ENCODE data around the gene ANKS3.

DNA sequence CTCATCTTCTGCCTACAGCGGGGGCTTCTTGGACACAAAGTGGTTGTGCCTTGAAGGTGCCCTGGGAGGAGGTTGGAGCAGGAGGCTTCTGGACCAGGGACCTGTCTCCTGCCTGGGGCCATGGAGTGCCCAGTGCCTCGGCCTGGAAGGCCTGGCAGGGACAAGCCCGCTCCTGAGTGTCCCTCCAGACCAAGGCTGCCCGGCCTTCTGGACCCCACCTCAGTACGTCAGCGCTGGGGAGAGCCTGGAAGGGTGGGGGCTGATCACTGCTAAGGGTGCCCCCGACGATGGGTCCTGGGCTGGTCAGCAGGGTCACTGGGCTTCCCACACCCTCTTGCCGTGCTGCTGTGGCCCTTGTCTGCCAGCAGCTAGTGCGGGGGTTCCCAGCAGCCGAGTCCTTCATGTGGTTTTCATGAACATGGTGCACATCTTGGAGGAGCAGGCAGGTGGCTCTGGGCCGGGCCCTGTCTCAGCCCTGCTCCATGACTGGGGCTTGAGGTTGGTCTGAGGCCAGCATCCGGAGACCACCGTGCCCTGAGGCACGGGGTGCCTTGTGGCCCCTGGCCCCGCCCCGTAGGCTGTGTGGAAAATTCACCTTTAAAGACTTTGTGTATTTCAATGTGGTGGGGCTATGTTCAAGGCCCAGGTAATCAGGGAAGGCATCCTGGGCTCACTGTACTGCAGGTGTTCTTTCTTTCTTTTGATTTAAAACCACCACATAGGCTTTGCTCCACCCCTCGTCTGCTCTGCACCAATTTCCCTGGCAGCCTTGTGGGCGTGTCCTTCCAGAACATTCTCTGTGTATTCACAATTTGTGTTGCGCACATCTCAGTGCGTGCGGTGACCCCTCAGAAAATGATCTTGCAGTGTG is 87.1 kb downstream of the ANKS3 start:
- TF ChIP-seq POLR2A (IDR thresholded peaks at IDR 0.05; ENCODE audit: extremely low read depth, insufficient read length) (no peak), MYC (IDR thresholded peaks at IDR 0.05; ENCODE audit: low read depth, low read length) (no peak)
- TF ChIP-seq, protein P1, sequence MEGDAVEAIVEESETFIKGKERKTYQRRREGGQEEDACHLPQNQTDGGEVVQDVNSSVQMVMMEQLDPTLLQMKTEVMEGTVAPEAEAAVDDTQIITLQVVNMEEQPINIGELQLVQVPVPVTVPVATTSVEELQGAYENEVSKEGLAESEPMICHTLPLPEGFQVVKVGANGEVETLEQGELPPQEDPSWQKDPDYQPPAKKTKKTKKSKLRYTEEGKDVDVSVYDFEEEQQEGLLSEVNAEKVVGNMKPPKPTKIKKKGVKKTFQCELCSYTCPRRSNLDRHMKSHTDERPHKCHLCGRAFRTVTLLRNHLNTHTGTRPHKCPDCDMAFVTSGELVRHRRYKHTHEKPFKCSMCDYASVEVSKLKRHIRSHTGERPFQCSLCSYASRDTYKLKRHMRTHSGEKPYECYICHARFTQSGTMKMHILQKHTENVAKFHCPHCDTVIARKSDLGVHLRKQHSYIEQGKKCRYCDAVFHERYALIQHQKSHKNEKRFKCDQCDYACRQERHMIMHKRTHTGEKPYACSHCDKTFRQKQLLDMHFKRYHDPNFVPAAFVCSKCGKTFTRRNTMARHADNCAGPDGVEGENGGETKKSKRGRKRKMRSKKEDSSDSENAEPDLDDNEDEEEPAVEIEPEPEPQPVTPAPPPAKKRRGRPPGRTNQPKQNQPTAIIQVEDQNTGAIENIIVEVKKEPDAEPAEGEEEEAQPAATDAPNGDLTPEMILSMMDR (IDR thresholded peaks at IDR 0.05; ENCODE audit: low read depth, low read length) = no peak

All from NB4 (cell line).